HG02759 (cell line): ENCODE data around the gene SBF1.

ENCODE experiments used
- ATAC-seq: cut with Tn5 transposase; IDR thresholded peaks from one replicate; pipeline ENCODE4 v1.9.1; 2021; ENCODE audit warnings: mild to moderate bottlenecking, moderate library complexity; ENCODE audit not compliant: unreplicated experiment

Gene SBF1

GRCh38 chr22:50446708-50447575, 27.9 kb downstream of the SBF1 start:
- no peak for ATAC-seq

- no peak for ATAC-seq
Measured at GRCh38 chr22:50445880-50446707, 28.7 kb downstream of the SBF1 start.

GRCh38 chr22:50445071-50445879, 29.6 kb downstream of the SBF1 start:
- no peak for ATAC-seq

- no peak for ATAC-seq
Measured at GRCh38 chr22:50444663-50445062, 30.2 kb downstream of the SBF1 start.

- no peak for ATAC-seq
Measured at GRCh38 chr22:50443801-50444625, 30.8 kb downstream of the SBF1 start.

GRCh38 chr22:50443197-50443596, 31.6 kb downstream of the SBF1 start:
- ATAC-seq = no peak

- no peak for ATAC-seq
Measured at GRCh38 chr22:50441428-50441993, 33.3 kb downstream of the SBF1 start.

- no peak for ATAC-seq
Measured at GRCh38 chr22:50440544-50441249, 34.1 kb downstream of the SBF1 start.

- no peak for ATAC-seq
Measured at GRCh38 chr22:50439871-50440331, 34.9 kb downstream of the SBF1 start.

GRCh38 chr22:50439314-50439870, 35.4 kb downstream of the SBF1 start:
- ATAC-seq = no peak

GRCh38 chr22:50438305-50439275, 36.2 kb downstream of the SBF1 start:
- no peak for ATAC-seq

- ATAC-seq = no peak
Measured at GRCh38 chr22:50437511-50438304, 37.1 kb downstream of the SBF1 start.

- no peak for ATAC-seq
Measured at GRCh38 chr22:50436841-50437341, 37.9 kb downstream of the SBF1 start.

- no peak for ATAC-seq
Measured at GRCh38 chr22:50436015-50436830, 38.6 kb downstream of the SBF1 start.

GRCh38 chr22:50435291-50436014, 39.4 kb downstream of the SBF1 start:
- ATAC-seq = no peak
